ENCODE data around the gene OPN1SW. TPM values are rescaled to one million over a fixed set of nuclear protein-coding genes. Genes with fewer than 3 reads are reported as not detected.

Gene OPN1SW
- total and polyA plus RNA-seq, 9 of the 15 experiments (the other 6 are each of a cell fraction or from before 2014, with no cell fraction given): 0.84 to 1.0 TPM; not detected in 7

- no peak for TF ChIP-seq DDX20 (tag; IDR thresholded peaks at IDR 0.05; ENCODE audit: low read depth)
- TF ChIP-seq RBM17 (IDR thresholded peaks at IDR 0.05; ENCODE audit: borderline replicate concordance, low read depth, low read length): no peak
- TF ChIP-seq KAT2B (IDR thresholded peaks at IDR 0.05; ENCODE audit: low read depth, low read length): no peak
- no peak for TF ChIP-seq NFE2L1 (tag; IDR thresholded peaks at IDR 0.05; ENCODE audit: borderline replicate concordance, low read depth)
- no peak for TF ChIP-seq DNMT1 (IDR thresholded peaks at IDR 0.05)
- TF ChIP-seq TCF3 (CRISPR knock-in tag; IDR thresholded peaks at IDR 0.05): no peak
- TF ChIP-seq NR4A1 (CRISPR knock-in tag; IDR thresholded peaks at IDR 0.05): no peak
- no peak for TF ChIP-seq NR4A1 (tag; IDR thresholded peaks at IDR 0.05)
- TF ChIP-seq ZC3H11A (IDR thresholded peaks at IDR 0.05; ENCODE audit: low read depth, low read length): no peak
- TF ChIP-seq CHD2 (IDR thresholded peaks at IDR 0.05; ENCODE audit: low read depth, low read length): no peak
- peak; percentile 30 to 47; a peak in 2 of 4 replicates for TF ChIP-seq MLLT1 (IDR thresholded peaks at IDR 0.05)
- TF ChIP-seq PHF20 (IDR thresholded peaks at IDR 0.05; ENCODE audit: partially characterized antibody): no peak
- TF ChIP-seq ZC3H4 (CRISPR knock-in tag; IDR thresholded peaks at IDR 0.05; ENCODE audit: borderline replicate concordance): no peak
- TF ChIP-seq MGA (IDR thresholded peaks at IDR 0.05): no peak
- no peak for TF ChIP-seq ZNF507 (tag; conservative IDR thresholded peaks at IDR 0.05)
- no peak for TF ChIP-seq FOXK2 (conservative IDR thresholded peaks at IDR 0.05 in 1 of 2, IDR thresholded peaks at IDR 0.05 in 1 of 2; ENCODE audit: low read depth in 2 of 2)
Observed at GRCh38 chr7:128737867-128738385, 37.7 kb downstream of the OPN1SW start (continued).

All from K562 (cell line).